H9 (cell line): ENCODE measurements around the gene FRMD1. TPM values are rescaled to one million over a fixed set of nuclear protein-coding genes. Genes with fewer than 3 reads are reported as not detected.

ENCODE experiments used
- DNase-seq: peaks from one replicate; pipeline ENCODE4 v3.0.0-alpha.2; 2017
- H2AFZ ChIP-seq: one replicate; pipeline ENCODE4 v1.6.1; 2013; ENCODE audit warnings: mild to moderate bottlenecking, low read length, control low read depth, moderate library complexity
- H2AK5ac ChIP-seq: 2 replicates; pipeline ENCODE4 v1.6.1; 2013; ENCODE audit warnings: low read length, control low read depth, mixed read lengths; ENCODE audit not compliant: insufficient read length
- H2BK120ac ChIP-seq: one replicate; pipeline ENCODE4 v1.6.1; 2013; ENCODE audit warnings: low read depth, mild to moderate bottlenecking, low read length, control low read depth, inconsistent platforms; ENCODE audit not compliant: poor library complexity, severe bottlenecking
- H2BK12ac ChIP-seq: 2 replicates; pipeline ENCODE4 v1.6.1; 2013; ENCODE audit warnings: low read length, control low read depth, mixed read lengths, low read depth; ENCODE audit not compliant: insufficient read length
- H2BK15ac ChIP-seq: 2 replicates; pipeline ENCODE4 v1.6.1; 2013; ENCODE audit warnings: low read depth, low read length, control low read depth
- H2BK20ac ChIP-seq: one replicate; pipeline ENCODE4 v1.6.1; 2013; ENCODE audit warnings: low read depth, mild to moderate bottlenecking, low read length, control low read depth, inconsistent platforms; ENCODE audit not compliant: poor library complexity, severe bottlenecking
- H2BK5ac ChIP-seq: 2 replicates; pipeline ENCODE4 v1.6.1; 2013; ENCODE audit warnings: low read length, control low read depth, mixed read lengths; ENCODE audit not compliant: insufficient read length
- H3K14ac ChIP-seq: 2 replicates; pipeline ENCODE4 v1.6.1; 2013; ENCODE audit warnings: low read length, control low read depth; ENCODE audit not compliant: insufficient read depth
- H3K18ac ChIP-seq: 2 replicates; pipeline ENCODE4 v1.6.1; 2013; ENCODE audit warnings: low read depth, mild to moderate bottlenecking, mixed read lengths, low read length, control low read depth; ENCODE audit not compliant: insufficient read length
- H3K23ac ChIP-seq: 2 replicates; pipeline ENCODE4 v1.6.1; 2013; ENCODE audit warnings: low read length, control low read depth, mixed read lengths, low read depth; ENCODE audit not compliant: insufficient read length
- H3K23me2 ChIP-seq: 2 replicates; pipeline ENCODE4 v1.6.1; 2013; ENCODE audit warnings: low read depth, mild to moderate bottlenecking, mixed read lengths, low read length, control low read depth; ENCODE audit not compliant: insufficient read length, poor library complexity, severe bottlenecking
- H3K27ac ChIP-seq: 2 replicates; pipeline ENCODE4 v1.5.1; 2013; ENCODE audit warnings: low read length, control low read depth, mixed read lengths, low read depth; ENCODE audit not compliant: insufficient read length
- H3K27me3 ChIP-seq: 2 replicates; pipeline ENCODE4 v1.6.1; 2013; ENCODE audit warnings: low read length, control low read depth, inconsistent platforms; ENCODE audit not compliant: insufficient read depth
- H3K4ac ChIP-seq: 2 replicates; pipeline ENCODE4 v1.6.1; 2013; ENCODE audit warnings: low read depth, mild to moderate bottlenecking, control low read depth, inconsistent platforms, low read length, moderate library complexity
- H3K4me1 ChIP-seq: 2 replicates; pipeline ENCODE4 v1.6.1; 2013; ENCODE audit warnings: low read length, control low read depth, inconsistent platforms; ENCODE audit not compliant: insufficient read depth
- H3K4me2 ChIP-seq: 2 replicates; pipeline ENCODE4 v1.6.1; 2013; ENCODE audit warnings: low read length, control low read depth, mixed read lengths; ENCODE audit not compliant: insufficient read length, insufficient read depth
- H3K56ac ChIP-seq: 2 replicates; pipeline ENCODE4 v1.6.1; 2013; ENCODE audit warnings: low read depth, mild to moderate bottlenecking, mixed read lengths, low read length, control low read depth; ENCODE audit not compliant: insufficient read length
- H3K79me1 ChIP-seq: 2 replicates; pipeline ENCODE4 v1.6.1; 2013; ENCODE audit warnings: low read depth, mild to moderate bottlenecking, moderate library complexity, low read length, control low read depth, inconsistent platforms; ENCODE audit not compliant: insufficient read depth, poor library complexity, severe bottlenecking
- H3K79me2 ChIP-seq: 2 replicates; pipeline ENCODE4 v1.6.1; 2013; ENCODE audit warnings: low read length, control low read depth, inconsistent platforms; ENCODE audit not compliant: insufficient read depth
- H3K9ac ChIP-seq: 2 replicates; pipeline ENCODE4 v1.6.1; 2013; ENCODE audit warnings: low read length, control low read depth, mixed read lengths; ENCODE audit not compliant: insufficient read length; ENCODE audit errors: extremely low read depth
- H3K9me3 ChIP-seq: one replicate; pipeline ENCODE4 v1.6.1; 2013; ENCODE audit warnings: low read depth, low read length, inconsistent platforms; ENCODE audit not compliant: control insufficient read depth
- H3T11ph ChIP-seq: one replicate; pipeline ENCODE4 v1.6.1; 2013; ENCODE audit warnings: mild to moderate bottlenecking, low read length, control low read depth, inconsistent platforms
- H4K20me1 ChIP-seq: one replicate; pipeline ENCODE4 v1.6.1; 2013; ENCODE audit not compliant: control insufficient read depth, insufficient read length, insufficient read depth
- H4K5ac ChIP-seq: 2 replicates; pipeline ENCODE4 v1.6.1; 2013; ENCODE audit warnings: low read depth, mild to moderate bottlenecking, mixed read lengths, low read length, control low read depth; ENCODE audit not compliant: insufficient read length
- H4K8ac ChIP-seq: replicated peaks from 2 replicates; pipeline ENCODE4 v1.6.1; 2013; ENCODE audit warnings: low read length, control low read depth, mixed read lengths, low read depth; ENCODE audit not compliant: insufficient read length
- H4K91ac ChIP-seq: 2 replicates; pipeline ENCODE4 v1.6.1; 2013; ENCODE audit warnings: low read depth, mild to moderate bottlenecking, moderate library complexity, mixed read lengths, low read length, control low read depth; ENCODE audit not compliant: insufficient read length
- H3K27ac Mint-ChIP-seq, 3 experiments: 2 replicates in 2 of 3; 3 replicates in 1 of 3; pipeline ENCODE4 v1.8.0; 2020 to 2021; ENCODE audit warnings: mixed read lengths in 3 of 3, mild to moderate bottlenecking in 1 of 3, moderate library complexity in 1 of 3
- H3K27me3 Mint-ChIP-seq: 2 replicates; pipeline ENCODE4 v1.8.0; 2021; ENCODE audit warnings: low read depth, mild to moderate bottlenecking, moderate library complexity, mixed read lengths
- H3K36me3 Mint-ChIP-seq, 3 experiments: 2 replicates in 2 of 3; 3 replicates in 1 of 3; pipeline ENCODE4 v1.8.0; 2020 to 2021; ENCODE audit warnings: low read depth in 3 of 3, mixed read lengths in 3 of 3; ENCODE audit not compliant: insufficient read depth in 1 of 3
- H3K4me1 Mint-ChIP-seq, 2 experiments: 2 replicates each; pipeline ENCODE4 v1.8.0; 2020; ENCODE audit warnings: mixed read lengths in 2 of 2
- H3K4me3 Mint-ChIP-seq, 2 experiments: 2 replicates in 1 of 2; 3 replicates in 1 of 2; pipeline ENCODE4 v1.8.0; 2020 to 2021; ENCODE audit warnings: mild to moderate bottlenecking in 2 of 2, mixed read lengths in 2 of 2, moderate library complexity in 1 of 2
- H3K9me3 Mint-ChIP-seq, 2 experiments: 2 replicates in 1 of 2; 3 replicates in 1 of 2; pipeline ENCODE4 v1.8.0; 2020; ENCODE audit warnings: mild to moderate bottlenecking in 2 of 2, mixed read lengths in 2 of 2, moderate library complexity in 1 of 2
- WGBS: extraction: QIAGEN DNeasy Blood & Tissue Kit; methylation state at CpG from one replicate; pipeline ENCODE4 v1.1.7; 2013; ENCODE audit warnings: missing lambda C conversion rate, low lambda C conversion rate, mixed read lengths; ENCODE audit not compliant: insufficient read length; ENCODE audit errors: extremely low coverage; 5-methylcytosine and 5-hydroxymethylcytosine counted together
- total RNA-seq: library from RNA; stranded (reverse); gene quantifications from 2 replicates; pipeline ENCODE4 v1.2.1, GENCODE V29; 2021
- TF ChIP-seq, protein P1 (sequence below): fragments of 200-600 bp; sonication (generic); conservative IDR thresholded peaks from 3 replicates; pipeline ENCODE4 v1.8.0; 2021; ENCODE audit warnings: antibody characterized with exemption, mild to moderate bottlenecking

The FRMD1 gene
- total RNA-seq, 1 experiment from 2014 or later: not detected

- no peak overlapping the region for H2BK5ac ChIP-seq
- no peak overlapping the region; the same call in 1 of the 2 replicates for H3K14ac ChIP-seq
- peaks cover 2% of the 10 kb centered on the region; the same call in 1 of the 2 replicates for H3K4me1 ChIP-seq
- H3T11ph ChIP-seq: no peak overlapping the region
- Mint-ChIP-seq H3K9me3 (peaks cover 3% of the 10 kb centered on the region in 2 experiments; a peak in 4 of 5 replicates), H3K36me3 (peaks cover 0 to 4% (median 3%) of the 10 kb centered on the region in 3 experiments; a peak in 2 of 7 replicates), H3K27me3 (peaks cover 31% of the 10 kb centered on the region), H3K27ac (peak overlapping the region in 1 of 3 experiments; percentile 42; a peak in 1 of 7 replicates), H3K4me1 (peaks cover 20 to 22% of the 10 kb centered on the region in 2 experiments), H3K4me3 (no peak overlapping the region)
- peak; percentile 21 for DNase-seq
- H3K23ac ChIP-seq: no peak overlapping the region
- no peak overlapping the region for H3K18ac ChIP-seq
- H2BK120ac ChIP-seq: no peak overlapping the region
- no peaks in the 10 kb centered on the region for H3K79me1 ChIP-seq
- no peak overlapping the region for H2BK12ac ChIP-seq
- H3K79me2 ChIP-seq: no peaks in the 10 kb centered on the region
- H4K20me1 ChIP-seq: no peaks in the 10 kb centered on the region
- no peak overlapping the region for H4K91ac ChIP-seq
- WGBS: no CpG with 5 or more reads among the region's 22 CpGs
- H3K4me2 ChIP-seq: no peak overlapping the region
- no peak overlapping the region for H2AFZ ChIP-seq
- H3K27ac ChIP-seq: no peak overlapping the region
- H2BK15ac ChIP-seq: no peak overlapping the region
- H3K23me2 ChIP-seq: no peaks in the 10 kb centered on the region
- no peak overlapping the region for H3K9ac ChIP-seq
- no peak overlapping the region for H2BK20ac ChIP-seq
- H2AK5ac ChIP-seq: no peak overlapping the region
- H4K8ac ChIP-seq: no peak overlapping the region
- no peak overlapping the region for H3K4ac ChIP-seq
- H4K5ac ChIP-seq: no peak overlapping the region
- H3K27me3 ChIP-seq: no peaks in the 10 kb centered on the region
- H3K9me3 ChIP-seq: no peaks in the 10 kb centered on the region
- TF ChIP-seq, protein P1, sequence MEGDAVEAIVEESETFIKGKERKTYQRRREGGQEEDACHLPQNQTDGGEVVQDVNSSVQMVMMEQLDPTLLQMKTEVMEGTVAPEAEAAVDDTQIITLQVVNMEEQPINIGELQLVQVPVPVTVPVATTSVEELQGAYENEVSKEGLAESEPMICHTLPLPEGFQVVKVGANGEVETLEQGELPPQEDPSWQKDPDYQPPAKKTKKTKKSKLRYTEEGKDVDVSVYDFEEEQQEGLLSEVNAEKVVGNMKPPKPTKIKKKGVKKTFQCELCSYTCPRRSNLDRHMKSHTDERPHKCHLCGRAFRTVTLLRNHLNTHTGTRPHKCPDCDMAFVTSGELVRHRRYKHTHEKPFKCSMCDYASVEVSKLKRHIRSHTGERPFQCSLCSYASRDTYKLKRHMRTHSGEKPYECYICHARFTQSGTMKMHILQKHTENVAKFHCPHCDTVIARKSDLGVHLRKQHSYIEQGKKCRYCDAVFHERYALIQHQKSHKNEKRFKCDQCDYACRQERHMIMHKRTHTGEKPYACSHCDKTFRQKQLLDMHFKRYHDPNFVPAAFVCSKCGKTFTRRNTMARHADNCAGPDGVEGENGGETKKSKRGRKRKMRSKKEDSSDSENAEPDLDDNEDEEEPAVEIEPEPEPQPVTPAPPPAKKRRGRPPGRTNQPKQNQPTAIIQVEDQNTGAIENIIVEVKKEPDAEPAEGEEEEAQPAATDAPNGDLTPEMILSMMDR: no peak
- no peak overlapping the region for H3K56ac ChIP-seq
Observed at GRCh38 chr6:168126566-168127383, 47.8 kb upstream of the FRMD1 start.
